ENCODE results near the gene LCORL. TPM values are rescaled to one million over a fixed set of nuclear protein-coding genes. Genes with fewer than 3 reads are reported as not detected.
A peak's percentile ranks its signal among the peaks of the same experiment; 100 is the strongest.
"Not testable (repeated sequence)": the region's sequence is repeated elsewhere in the genome, so short reads cannot be mapped to it uniquely, and the experiment has no call there.

The LCORL gene
- total RNA-seq, 1 donor from 2014 or later: 20.8 TPM

DNA sequence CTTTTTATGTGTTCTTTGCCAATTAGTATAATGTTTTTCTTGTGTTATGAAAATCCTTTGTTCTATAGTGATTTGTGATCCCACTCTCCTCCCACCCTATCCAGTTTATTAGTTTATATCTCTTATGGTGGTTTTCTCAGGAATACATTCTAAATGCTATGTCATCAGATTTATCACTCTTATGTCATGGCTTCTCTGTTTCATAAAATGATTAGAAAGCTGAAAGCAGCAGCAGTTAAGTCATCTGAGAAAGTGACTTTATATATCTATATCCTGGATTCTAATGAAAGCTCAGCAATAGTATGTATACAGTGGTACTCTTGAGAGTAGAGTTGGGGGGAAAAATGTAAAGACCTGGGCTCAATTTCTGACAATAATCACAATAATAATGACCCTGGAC is 169.6 kb downstream of the LCORL start:
- H3K27ac Mint-ChIP-seq: no peak overlapping the region
- H3K4me1 Mint-ChIP-seq (ENCODE audit: unreplicated experiment): no peaks in the 10 kb centered on the region
- no peak overlapping the region for H3K4me3 Mint-ChIP-seq
- no peaks in the 10 kb centered on the region for H3K9me3 Mint-ChIP-seq
- TF ChIP-seq, protein P1, sequence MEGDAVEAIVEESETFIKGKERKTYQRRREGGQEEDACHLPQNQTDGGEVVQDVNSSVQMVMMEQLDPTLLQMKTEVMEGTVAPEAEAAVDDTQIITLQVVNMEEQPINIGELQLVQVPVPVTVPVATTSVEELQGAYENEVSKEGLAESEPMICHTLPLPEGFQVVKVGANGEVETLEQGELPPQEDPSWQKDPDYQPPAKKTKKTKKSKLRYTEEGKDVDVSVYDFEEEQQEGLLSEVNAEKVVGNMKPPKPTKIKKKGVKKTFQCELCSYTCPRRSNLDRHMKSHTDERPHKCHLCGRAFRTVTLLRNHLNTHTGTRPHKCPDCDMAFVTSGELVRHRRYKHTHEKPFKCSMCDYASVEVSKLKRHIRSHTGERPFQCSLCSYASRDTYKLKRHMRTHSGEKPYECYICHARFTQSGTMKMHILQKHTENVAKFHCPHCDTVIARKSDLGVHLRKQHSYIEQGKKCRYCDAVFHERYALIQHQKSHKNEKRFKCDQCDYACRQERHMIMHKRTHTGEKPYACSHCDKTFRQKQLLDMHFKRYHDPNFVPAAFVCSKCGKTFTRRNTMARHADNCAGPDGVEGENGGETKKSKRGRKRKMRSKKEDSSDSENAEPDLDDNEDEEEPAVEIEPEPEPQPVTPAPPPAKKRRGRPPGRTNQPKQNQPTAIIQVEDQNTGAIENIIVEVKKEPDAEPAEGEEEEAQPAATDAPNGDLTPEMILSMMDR (conservative IDR thresholded peaks at IDR 0.05): no peak
- no peak for DNase-seq (ENCODE audit: extremely low spot score, unreplicated experiment)
- H3K27me3 Mint-ChIP-seq: no peaks in the 10 kb centered on the region
- H3K36me3 Mint-ChIP-seq: no peaks in the 10 kb centered on the region

DNA sequence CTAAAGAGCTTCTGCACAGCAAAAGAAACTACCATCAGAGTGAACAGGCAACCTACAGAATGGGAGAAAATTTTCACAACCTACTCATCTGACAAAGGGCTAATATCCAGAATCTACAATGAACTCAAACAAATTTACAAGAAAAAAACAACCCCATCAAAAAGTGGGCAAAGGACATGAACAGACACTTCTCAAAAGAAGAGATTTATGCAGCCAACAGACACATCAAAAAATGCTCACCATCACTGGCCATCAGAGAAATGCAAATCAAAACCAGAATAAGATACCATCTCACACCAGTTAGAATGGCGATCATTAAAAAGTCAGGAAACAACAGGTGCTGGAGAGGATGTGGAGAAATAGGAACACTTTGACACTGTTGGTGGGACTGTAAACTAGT is 171.3 kb downstream of the LCORL start:
- H3K27me3 Mint-ChIP-seq; H3K27ac Mint-ChIP-seq; H3K9me3 Mint-ChIP-seq; H3K4me3 Mint-ChIP-seq; DNase-seq (ENCODE audit: extremely low spot score, unreplicated experiment); H3K4me1 Mint-ChIP-seq (ENCODE audit: unreplicated experiment): not testable (repeated sequence)
- peaks cover 13% of the 10 kb centered on the region for H3K36me3 Mint-ChIP-seq

DNA sequence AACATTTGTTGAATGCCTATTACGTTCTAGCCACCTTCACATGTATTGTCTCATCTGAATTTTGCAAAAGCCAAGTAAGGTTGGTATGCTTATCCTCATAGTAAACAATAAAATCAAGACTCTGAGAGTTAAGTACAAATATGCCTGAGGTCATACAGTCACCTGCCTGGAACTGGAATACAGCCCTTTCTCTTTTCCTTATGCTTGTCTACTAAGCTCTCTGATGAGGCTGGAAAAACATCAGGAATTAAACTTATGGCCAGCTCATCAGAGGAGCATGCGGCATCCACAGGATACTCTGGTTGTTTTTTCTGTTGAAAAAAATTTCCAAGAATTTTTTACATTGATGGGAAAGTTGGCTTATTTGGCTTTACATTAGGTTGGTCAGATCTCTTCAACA is 175.3 kb downstream of the LCORL start:
- TF ChIP-seq, protein P1 (conservative IDR thresholded peaks at IDR 0.05): no peak
- no peak overlapping the region for H3K4me3 Mint-ChIP-seq
- H3K27ac Mint-ChIP-seq: no peak overlapping the region
- peaks cover 31% of the 10 kb centered on the region for H3K36me3 Mint-ChIP-seq
- no peak for DNase-seq (ENCODE audit: extremely low spot score, unreplicated experiment)
- H3K9me3 Mint-ChIP-seq: no peaks in the 10 kb centered on the region
- no peaks in the 10 kb centered on the region for H3K4me1 Mint-ChIP-seq (ENCODE audit: unreplicated experiment)
- no peaks in the 10 kb centered on the region for H3K27me3 Mint-ChIP-seq

DNA sequence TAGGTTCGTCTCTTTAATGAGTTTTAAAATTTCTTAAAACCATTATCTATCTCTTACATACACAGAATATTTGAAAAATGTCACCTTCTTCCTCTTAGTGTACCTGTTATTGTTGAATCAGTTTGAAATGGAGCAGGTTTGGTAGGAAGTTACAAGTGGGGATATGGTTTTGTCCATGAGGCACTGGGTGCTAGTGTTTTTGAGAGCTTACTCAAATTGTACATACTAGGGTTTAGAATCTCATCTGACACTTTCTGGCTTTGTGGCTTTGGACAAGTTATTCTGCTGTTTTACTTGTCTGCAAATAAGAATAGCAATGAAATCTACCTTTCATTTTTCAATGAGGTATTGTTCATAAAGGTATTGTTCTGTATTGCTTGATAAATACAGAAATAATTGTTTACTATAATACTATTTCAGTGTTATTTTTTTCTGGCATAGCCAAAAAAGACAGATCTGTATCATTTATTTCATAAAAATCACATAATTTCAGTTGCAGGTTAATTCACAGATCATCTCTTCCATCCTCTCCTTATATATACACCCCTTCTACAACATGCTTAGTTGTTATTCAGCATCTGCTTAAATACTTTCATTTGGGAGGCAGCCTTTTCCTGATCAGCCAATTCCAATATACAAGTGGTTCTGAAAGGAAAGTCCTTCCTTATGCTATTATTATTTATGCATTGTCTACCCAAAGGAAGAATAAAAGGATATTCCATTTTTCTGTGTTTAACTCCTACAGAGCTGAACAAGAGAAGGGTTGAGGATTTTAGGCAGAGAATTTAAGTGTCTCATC is 197.5 kb downstream of the LCORL start:
- no peaks in the 10 kb centered on the region for H3K4me1 Mint-ChIP-seq (ENCODE audit: unreplicated experiment)
- H3K9me3 Mint-ChIP-seq: no peaks in the 10 kb centered on the region
- DNase-seq (ENCODE audit: extremely low spot score, unreplicated experiment): no peak
- no peak overlapping the region for H3K27ac Mint-ChIP-seq
- H3K36me3 Mint-ChIP-seq: peaks cover 24% of the 10 kb centered on the region
- TF ChIP-seq, protein P1 (conservative IDR thresholded peaks at IDR 0.05): no peak
- H3K4me3 Mint-ChIP-seq: no peak overlapping the region
- H3K27me3 Mint-ChIP-seq: no peaks in the 10 kb centered on the region

DNA sequence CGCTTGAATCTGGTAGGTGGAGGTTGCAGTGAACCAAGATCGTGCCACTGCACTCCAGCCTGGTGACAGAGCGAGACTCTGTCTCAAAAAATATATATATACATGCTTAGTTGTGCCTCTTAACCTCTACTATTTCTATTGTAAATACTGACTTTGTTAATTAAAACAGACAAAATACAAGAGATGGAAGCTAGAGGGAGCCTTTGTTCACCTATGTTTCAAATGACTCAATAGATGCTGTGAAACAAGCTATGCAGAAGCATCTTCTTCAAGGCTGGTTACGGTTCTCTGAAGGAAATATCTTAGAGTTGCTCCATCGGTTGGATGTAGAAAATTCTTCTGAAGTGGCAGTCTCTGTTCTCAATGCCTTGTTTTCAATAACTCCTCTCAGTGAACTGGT is 204.5 kb downstream of the LCORL start:
- Mint-ChIP-seq H3K4me1 (ENCODE audit: unreplicated experiment) (peaks cover 8% of the 10 kb centered on the region), H3K4me3 (no peak overlapping the region), H3K36me3 (peaks cover 17% of the 10 kb centered on the region), H3K27me3 (no peaks in the 10 kb centered on the region), H3K9me3 (no peaks in the 10 kb centered on the region), H3K27ac (no peak overlapping the region)
- no peak for DNase-seq (ENCODE audit: extremely low spot score, unreplicated experiment)
- TF ChIP-seq, protein P1 (conservative IDR thresholded peaks at IDR 0.05): peak; percentile 68

DNA sequence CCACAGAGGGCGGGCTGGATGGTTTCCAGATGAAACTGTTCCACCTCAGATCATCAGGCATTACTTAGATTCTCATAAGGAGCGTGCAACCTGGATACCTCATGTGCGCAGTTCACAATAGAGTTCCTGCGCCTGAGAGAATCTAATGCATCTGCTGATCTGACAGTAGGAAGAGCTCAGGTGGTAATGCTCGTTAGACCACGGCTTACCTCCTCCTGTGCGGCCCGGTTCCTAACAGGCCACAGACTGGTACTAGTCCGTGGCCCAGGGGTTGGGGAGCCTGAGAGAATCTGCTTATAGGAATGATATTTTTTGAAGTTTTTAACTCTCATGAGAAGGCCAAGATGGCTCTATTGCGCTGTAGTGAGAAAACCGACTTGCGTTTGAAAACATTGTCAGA is 205.4 kb downstream of the LCORL start:
- Mint-ChIP-seq H3K36me3 (peaks cover 17% of the 10 kb centered on the region), H3K27ac (no peak overlapping the region)

More for the DNA sequence above, 205.4 kb downstream of the LCORL start:
- TF ChIP-seq, protein P1 (conservative IDR thresholded peaks at IDR 0.05): no peak
- Mint-ChIP-seq H3K4me1 (ENCODE audit: unreplicated experiment) (peaks cover 9% of the 10 kb centered on the region), H3K9me3 (no peaks in the 10 kb centered on the region), H3K27me3 (no peaks in the 10 kb centered on the region), H3K4me3 (no peak overlapping the region)
- DNase-seq (ENCODE audit: extremely low spot score, unreplicated experiment): no peak
